SK-N-SH treated with all-trans-retinoic acid at 6 μM for 48 hours (cell line): ENCODE data around the gene CAPN11.

Experiments used
- ATAC-seq: fragments of 200-7000 bp; cut with Tn5 transposase; 3 replicates; pipeline ENCODE4 v1.9.1; 2020; ENCODE audit warnings: mild to moderate bottlenecking, moderate library complexity
- ARNTL ChIP-seq: fragments of 450-650 bp; formaldehyde crosslinking; IDR thresholded peaks from 2 replicates; pipeline ENCODE4 v1.5.0; 2020; ENCODE audit warnings: low read depth, mild to moderate bottlenecking, moderate library complexity, borderline replicate concordance
- BACH2 ChIP-seq: fragments of 250-450 bp; sonication (Bioruptor Pico); IDR thresholded peaks from 2 replicates; pipeline ENCODE4 v1.9.0; 2021; ENCODE audit warnings: mild to moderate bottlenecking, borderline replicate concordance
- CSRNP3 ChIP-seq: fragments of 250-450 bp; sonication (Bioruptor Pico); IDR thresholded peaks from 2 replicates; pipeline ENCODE4 v1.5.1; 2021; ENCODE audit warnings: mild to moderate bottlenecking, moderate library complexity
- GLIS3 ChIP-seq: fragments of 250-450 bp; sonication (Bioruptor Pico); IDR thresholded peaks from 2 replicates; pipeline ENCODE4 v1.5.0; 2020; ENCODE audit warnings: mild to moderate bottlenecking, moderate library complexity
- ISL1 ChIP-seq: fragments of 250-450 bp; sonication (Bioruptor Pico); IDR thresholded peaks from 2 replicates; pipeline ENCODE4 v2.1.2; 2022; ENCODE audit warnings: mild to moderate bottlenecking, moderate library complexity
- OSR1 ChIP-seq: fragments of 250-450 bp; sonication (Bioruptor Pico); IDR thresholded peaks from 2 replicates; pipeline ENCODE4 v1.8.0; 2022; ENCODE audit warnings: moderate library complexity, mild to moderate bottlenecking, inconsistent platforms
- PPARA ChIP-seq: fragments of 250-450 bp; sonication (Bioruptor Pico); IDR thresholded peaks from 2 replicates; pipeline ENCODE4 v1.5.0; 2020; ENCODE audit warnings: mild to moderate bottlenecking, borderline replicate concordance
- RARB ChIP-seq: fragments of 250-450 bp; sonication (Bioruptor Pico); IDR thresholded peaks from 2 replicates; pipeline ENCODE4 v1.8.0; 2021; ENCODE audit warnings: mild to moderate bottlenecking, moderate library complexity
- SNAI2 ChIP-seq: fragments of 250-450 bp; sonication (Bioruptor Pico); IDR thresholded peaks from 2 replicates; pipeline ENCODE4 v1.5.0; 2020; ENCODE audit warnings: mild to moderate bottlenecking, moderate library complexity
- TCF4 ChIP-seq: fragments of 250-450 bp; sonication (Bioruptor Pico); IDR thresholded peaks from 2 replicates; pipeline ENCODE4 v1.8.0; 2021; ENCODE audit warnings: mild to moderate bottlenecking, moderate library complexity, borderline replicate concordance
- TOX ChIP-seq: fragments of 250-450 bp; sonication (Bioruptor Pico); IDR thresholded peaks from 2 replicates; pipeline ENCODE4 v1.8.0; 2021; ENCODE audit warnings: mild to moderate bottlenecking, moderate library complexity, borderline replicate concordance
- TSHZ2 ChIP-seq: fragments of 250-450 bp; sonication (Bioruptor Pico); IDR thresholded peaks from 2 replicates; pipeline ENCODE4 v1.5.0; 2020; ENCODE audit warnings: mild to moderate bottlenecking, moderate library complexity
- ZC3H10 ChIP-seq: fragments of 250-450 bp; sonication (Bioruptor Pico); IDR thresholded peaks from 2 replicates; pipeline ENCODE4 v1.5.1; 2021; ENCODE audit warnings: mild to moderate bottlenecking, moderate library complexity
- ZFP3 ChIP-seq: fragments of 250-450 bp; sonication (Bioruptor Pico); IDR thresholded peaks from 2 replicates; pipeline ENCODE4 v1.5.0; 2020; ENCODE audit warnings: mild to moderate bottlenecking, moderate library complexity
- ZFP30 ChIP-seq: fragments of 450-650 bp; formaldehyde crosslinking; IDR thresholded peaks from 2 replicates; pipeline ENCODE4 v1.5.0; 2022; ENCODE audit warnings: mild to moderate bottlenecking, moderate library complexity
- ZNF565 ChIP-seq: fragments of 450-650 bp; formaldehyde crosslinking; conservative IDR thresholded peaks from 2 replicates; pipeline ENCODE4 v1.5.0; 2020; ENCODE audit warnings: low read depth, mild to moderate bottlenecking, moderate library complexity
- ZNF70 ChIP-seq: fragments of 450-650 bp; formaldehyde crosslinking; IDR thresholded peaks from 2 replicates; pipeline ENCODE4 v1.5.0; 2020; ENCODE audit warnings: mild to moderate bottlenecking, moderate library complexity
- ZNF8 ChIP-seq: fragments of 450-650 bp; formaldehyde crosslinking; IDR thresholded peaks from 2 replicates; pipeline ENCODE4 v1.5.0; 2020; ENCODE audit warnings: mild to moderate bottlenecking, moderate library complexity
- TF ChIP-seq, protein P1 (sequence below): fragments of 250-450 bp; sonication (Bioruptor Pico); IDR thresholded peaks from 2 replicates; pipeline ENCODE4 v1.8.0; 2020; ENCODE audit warnings: mild to moderate bottlenecking, moderate library complexity, borderline replicate concordance

CAPN11 gene

DNA sequence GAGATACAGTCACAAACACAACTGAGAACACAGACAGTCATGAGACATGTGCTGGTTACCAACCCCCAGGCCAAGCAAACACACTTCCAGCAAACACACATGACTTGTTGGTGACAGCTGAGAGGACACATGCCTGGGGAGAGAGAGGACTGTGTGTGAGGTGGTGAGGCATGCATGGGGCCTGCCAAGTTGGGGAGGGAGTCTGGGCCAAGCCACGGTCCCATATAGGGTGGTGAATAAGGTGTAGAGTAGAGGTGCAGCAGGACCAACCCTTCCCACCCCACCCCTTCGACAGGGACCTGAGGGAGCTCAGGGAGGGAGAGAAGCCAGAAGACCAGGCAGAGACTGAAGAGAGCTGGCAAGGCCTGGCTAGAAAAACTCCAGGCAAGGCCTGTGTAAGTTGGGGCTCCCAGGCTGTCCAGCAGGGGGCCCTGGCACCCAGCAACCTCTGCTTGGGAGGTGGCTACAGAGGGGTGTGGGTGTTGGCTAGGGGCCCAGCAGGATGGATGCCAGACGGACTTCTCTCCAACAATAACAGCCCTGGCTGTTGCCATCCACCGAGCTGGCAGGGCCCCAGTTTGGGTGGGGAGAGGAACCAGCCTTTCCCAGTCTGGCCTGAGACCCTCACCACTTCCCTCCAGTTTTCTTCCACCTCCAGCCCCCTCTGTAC lies 62.8 kb downstream of the CAPN11 start:
- ATAC-seq = peak; percentile 78
- no peak for TF ChIP-seq BACH2 (CRISPR knock-in tag)
- TF ChIP-seq ZC3H10 (CRISPR knock-in tag) = no peak
- TF ChIP-seq TCF4 = no peak
- TF ChIP-seq ZFP3 (CRISPR knock-in tag) = 0 out of 2 replicates have a peak, but pooled peaks have one; percentile 35
- TF ChIP-seq RARB (CRISPR knock-in tag) = no peak
- peak; percentile 54; the same call in 1 of the 2 replicates for TF ChIP-seq TSHZ2 (CRISPR knock-in tag)
- TF ChIP-seq OSR1 (CRISPR knock-in tag) = no peak

DNA sequence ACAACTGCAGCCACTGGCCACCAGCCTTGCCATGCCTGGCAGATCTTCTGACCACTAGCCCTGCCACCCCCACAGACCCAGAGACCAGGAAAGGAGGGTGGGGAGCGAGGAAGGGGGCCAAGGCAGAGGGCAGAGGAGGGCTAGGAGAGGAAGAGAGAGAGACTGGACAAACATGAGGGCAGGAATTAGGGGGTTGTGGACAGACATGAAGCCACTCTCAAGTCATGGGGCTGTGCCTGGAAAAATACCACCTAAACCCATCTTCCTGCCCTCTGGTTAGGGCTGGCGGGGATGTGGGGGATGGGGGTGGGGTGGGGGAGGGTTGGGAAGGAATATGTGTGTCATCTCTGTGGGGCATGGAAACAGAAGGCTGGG lies 63.3 kb downstream of the CAPN11 start:
- ATAC-seq = no peak
- TF ChIP-seq PPARA (no peak), ZNF565 (CRISPR knock-in tag) (no peak), GLIS3 (CRISPR knock-in tag) (no peak), ZFP30 (CRISPR knock-in tag) (0 out of 2 replicates have a peak, but pooled peaks have one; percentile 34)
- TF ChIP-seq, protein P1, sequence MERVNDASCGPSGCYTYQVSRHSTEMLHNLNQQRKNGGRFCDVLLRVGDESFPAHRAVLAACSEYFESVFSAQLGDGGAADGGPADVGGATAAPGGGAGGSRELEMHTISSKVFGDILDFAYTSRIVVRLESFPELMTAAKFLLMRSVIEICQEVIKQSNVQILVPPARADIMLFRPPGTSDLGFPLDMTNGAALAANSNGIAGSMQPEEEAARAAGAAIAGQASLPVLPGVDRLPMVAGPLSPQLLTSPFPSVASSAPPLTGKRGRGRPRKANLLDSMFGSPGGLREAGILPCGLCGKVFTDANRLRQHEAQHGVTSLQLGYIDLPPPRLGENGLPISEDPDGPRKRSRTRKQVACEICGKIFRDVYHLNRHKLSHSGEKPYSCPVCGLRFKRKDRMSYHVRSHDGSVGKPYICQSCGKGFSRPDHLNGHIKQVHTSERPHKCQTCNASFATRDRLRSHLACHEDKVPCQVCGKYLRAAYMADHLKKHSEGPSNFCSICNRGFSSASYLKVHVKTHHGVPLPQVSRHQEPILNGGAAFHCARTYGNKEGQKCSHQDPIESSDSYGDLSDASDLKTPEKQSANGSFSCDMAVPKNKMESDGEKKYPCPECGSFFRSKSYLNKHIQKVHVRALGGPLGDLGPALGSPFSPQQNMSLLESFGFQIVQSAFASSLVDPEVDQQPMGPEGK (CRISPR knock-in tag) = no peak

GRCh38 chr6:44222486-44223318 lies 64.1 kb downstream of the CAPN11 start:
- ATAC-seq = no peak; the same call in 2 of the 3 replicates
- TF ChIP-seq ISL1 (CRISPR knock-in tag) = no peak
- TF ChIP-seq BACH2 (CRISPR knock-in tag) = no peak
- no peak for TF ChIP-seq ZNF70
- no peak for TF ChIP-seq ZNF8 (CRISPR knock-in tag)
- no peak for TF ChIP-seq ZFP3 (CRISPR knock-in tag)
- TF ChIP-seq PPARA = no peak
- TF ChIP-seq OSR1 (CRISPR knock-in tag) = no peak
- TF ChIP-seq, protein P1 (CRISPR knock-in tag) = no peak
- TF ChIP-seq SNAI2 (CRISPR knock-in tag) = no peak
- TF ChIP-seq TOX = no peak
- no peak for TF ChIP-seq TCF4
- TF ChIP-seq ARNTL (CRISPR knock-in tag) = no peak
- TF ChIP-seq ZFP30 (CRISPR knock-in tag) = no peak
- TF ChIP-seq ZC3H10 (CRISPR knock-in tag) = no peak
- TF ChIP-seq ZNF565 (CRISPR knock-in tag) = no peak
- TF ChIP-seq CSRNP3 (CRISPR knock-in tag) = no peak
